Right atrium auricular region (tissue), 2 donors: Measurements from ENCODE around the gene ALDH1B1. TPM values are rescaled to one million over a fixed set of nuclear protein-coding genes. Genes with fewer than 3 reads are reported as not detected.
A peak's percentile ranks its signal among the peaks of the same experiment; 100 is the strongest.

Experiments used
- DNase-seq: peaks from one replicate; pipeline ENCODE4 v3.0.0-alpha.2; 2019; ENCODE audit warnings: low spot score
- H3K27ac ChIP-seq, 2 donors: fragments of 200-600 bp; sonication (generic); 1 replicate in 1 of 2; 2 replicates in 1 of 2; pipeline ENCODE4 v1.5.1; 2016 to 2019
- H3K27me3 ChIP-seq, 2 donors: fragments of 200-600 bp; sonication (generic); one replicate each; pipeline versions ENCODE4 v1.5.1 to v1.6.0; 2017 to 2019
- H3K36me3 ChIP-seq: fragments of 200-600 bp; sonication (generic); one replicate; pipeline ENCODE4 v1.5.1; 2016
- H3K4me1 ChIP-seq, 2 donors: fragments of 200-600 bp; sonication (generic); one replicate each; pipeline versions ENCODE4 v1.5.1 to v1.6.0; 2017 to 2019
- H3K4me3 ChIP-seq, 2 donors: fragments of 200-600 bp; sonication (generic); 1 replicate in 1 of 2; 2 replicates in 1 of 2; pipeline ENCODE4 v1.5.1; 2017 to 2019; ENCODE audit warnings: mild to moderate bottlenecking in 1 of 2, moderate library complexity in 1 of 2
- H3K9me3 ChIP-seq, 2 donors: fragments of 200-600 bp; sonication (generic); one replicate each; pipeline ENCODE4 v1.5.1; 2019
- total RNA-seq, 2 donors: library from RNA; depleted of rRNA; stranded (reverse); fragments of >200 nt; gene quantifications; one replicate each; pipeline ENCODE4 v1.1.0, GENCODE V29; 2016
- TF ChIP-seq, protein P1 (sequence below), 2 donors: fragments of 200-600 bp; sonication (generic); IDR thresholded peaks; one replicate each; pipeline ENCODE4 v1.5.1; 2019; ENCODE audit warnings: antibody characterized with exemption in 2 of 2

ALDH1B1 gene
- total RNA-seq, 2 donors from 2014 or later = 13.7 to 32.0 TPM

DNA sequence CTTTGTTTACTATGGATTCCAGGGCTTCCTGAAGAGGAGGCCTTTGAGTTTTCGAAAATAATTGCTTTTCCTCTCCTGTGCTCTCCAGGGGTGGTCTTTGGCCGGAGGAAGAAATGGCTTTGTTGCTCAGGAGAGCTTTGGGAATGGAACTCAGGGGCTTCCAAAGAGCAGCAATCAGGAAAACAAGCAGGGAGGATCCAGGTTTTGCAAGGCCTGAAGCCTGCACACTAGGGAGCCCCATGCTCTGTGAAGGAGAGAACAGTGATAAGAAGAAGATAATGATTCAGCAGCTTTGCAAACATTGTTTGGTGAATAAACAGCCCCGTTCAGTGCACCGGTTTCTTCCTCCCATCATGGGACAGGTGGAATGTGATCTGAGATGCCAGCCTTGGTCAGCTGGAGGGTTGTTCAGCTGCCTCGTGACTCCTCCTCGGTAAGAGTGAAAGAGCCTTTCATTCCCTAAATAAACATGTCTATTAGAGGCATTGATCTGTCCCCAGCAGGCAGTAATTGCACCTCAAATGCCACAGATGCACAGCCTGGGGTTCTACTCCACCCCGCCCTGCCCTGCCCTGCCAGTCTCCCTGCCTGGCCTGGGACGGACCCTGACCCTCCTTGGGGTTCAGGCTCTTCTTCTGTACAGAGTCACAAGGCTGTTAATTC is 11.5 kb upstream of the ALDH1B1 start:
- DNase-seq = no peak
- TF ChIP-seq, protein P1, sequence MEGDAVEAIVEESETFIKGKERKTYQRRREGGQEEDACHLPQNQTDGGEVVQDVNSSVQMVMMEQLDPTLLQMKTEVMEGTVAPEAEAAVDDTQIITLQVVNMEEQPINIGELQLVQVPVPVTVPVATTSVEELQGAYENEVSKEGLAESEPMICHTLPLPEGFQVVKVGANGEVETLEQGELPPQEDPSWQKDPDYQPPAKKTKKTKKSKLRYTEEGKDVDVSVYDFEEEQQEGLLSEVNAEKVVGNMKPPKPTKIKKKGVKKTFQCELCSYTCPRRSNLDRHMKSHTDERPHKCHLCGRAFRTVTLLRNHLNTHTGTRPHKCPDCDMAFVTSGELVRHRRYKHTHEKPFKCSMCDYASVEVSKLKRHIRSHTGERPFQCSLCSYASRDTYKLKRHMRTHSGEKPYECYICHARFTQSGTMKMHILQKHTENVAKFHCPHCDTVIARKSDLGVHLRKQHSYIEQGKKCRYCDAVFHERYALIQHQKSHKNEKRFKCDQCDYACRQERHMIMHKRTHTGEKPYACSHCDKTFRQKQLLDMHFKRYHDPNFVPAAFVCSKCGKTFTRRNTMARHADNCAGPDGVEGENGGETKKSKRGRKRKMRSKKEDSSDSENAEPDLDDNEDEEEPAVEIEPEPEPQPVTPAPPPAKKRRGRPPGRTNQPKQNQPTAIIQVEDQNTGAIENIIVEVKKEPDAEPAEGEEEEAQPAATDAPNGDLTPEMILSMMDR (IDR thresholded peaks at IDR 0.05) = no peak
- Histone ChIP-seq H3K4me1 (peaks cover 0 to 5% of the 10 kb centered on the region in 2 donors), H3K36me3 (no peaks in the 10 kb centered on the region), H3K4me3 (no peak overlapping the region), H3K27me3 (no peaks in the 10 kb centered on the region), H3K9me3 (peaks cover 0 to 9% of the 10 kb centered on the region in 2 donors), H3K27ac (peak overlapping the region in 1 of 2 donors; percentile 0)

DNA sequence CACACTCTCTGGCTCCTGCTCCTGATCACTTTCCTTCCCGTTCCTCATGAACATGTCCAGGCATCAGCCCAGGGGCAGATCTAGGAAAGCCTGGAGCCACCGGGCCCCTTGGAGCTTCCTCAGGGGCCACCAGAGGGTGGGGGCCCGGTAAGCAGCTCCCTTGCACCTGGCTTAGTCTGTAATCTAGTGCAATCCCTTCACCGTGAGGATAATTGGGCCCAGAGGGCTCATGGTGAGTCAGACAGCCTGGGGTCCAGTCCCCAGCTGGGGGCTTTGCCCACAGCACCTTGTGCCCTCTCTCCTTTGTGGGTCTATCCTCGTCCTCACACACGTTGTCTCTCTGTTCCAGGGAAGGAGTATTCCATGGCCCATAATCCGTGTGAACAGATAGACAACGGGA is 10.4 kb upstream of the ALDH1B1 start:
- Histone ChIP-seq H3K9me3 (peaks cover 0 to 9% of the 10 kb centered on the region in 2 donors), H3K4me1 (peaks cover 0 to 5% of the 10 kb centered on the region in 2 donors), H3K4me3 (no peak overlapping the region), H3K27ac (peak overlapping the region in 1 of 2 donors; percentile 56), H3K27me3 (no peaks in the 10 kb centered on the region), H3K36me3 (no peaks in the 10 kb centered on the region)
- TF ChIP-seq, protein P1 (IDR thresholded peaks at IDR 0.05) = no peak
- DNase-seq = no peak

DNA sequence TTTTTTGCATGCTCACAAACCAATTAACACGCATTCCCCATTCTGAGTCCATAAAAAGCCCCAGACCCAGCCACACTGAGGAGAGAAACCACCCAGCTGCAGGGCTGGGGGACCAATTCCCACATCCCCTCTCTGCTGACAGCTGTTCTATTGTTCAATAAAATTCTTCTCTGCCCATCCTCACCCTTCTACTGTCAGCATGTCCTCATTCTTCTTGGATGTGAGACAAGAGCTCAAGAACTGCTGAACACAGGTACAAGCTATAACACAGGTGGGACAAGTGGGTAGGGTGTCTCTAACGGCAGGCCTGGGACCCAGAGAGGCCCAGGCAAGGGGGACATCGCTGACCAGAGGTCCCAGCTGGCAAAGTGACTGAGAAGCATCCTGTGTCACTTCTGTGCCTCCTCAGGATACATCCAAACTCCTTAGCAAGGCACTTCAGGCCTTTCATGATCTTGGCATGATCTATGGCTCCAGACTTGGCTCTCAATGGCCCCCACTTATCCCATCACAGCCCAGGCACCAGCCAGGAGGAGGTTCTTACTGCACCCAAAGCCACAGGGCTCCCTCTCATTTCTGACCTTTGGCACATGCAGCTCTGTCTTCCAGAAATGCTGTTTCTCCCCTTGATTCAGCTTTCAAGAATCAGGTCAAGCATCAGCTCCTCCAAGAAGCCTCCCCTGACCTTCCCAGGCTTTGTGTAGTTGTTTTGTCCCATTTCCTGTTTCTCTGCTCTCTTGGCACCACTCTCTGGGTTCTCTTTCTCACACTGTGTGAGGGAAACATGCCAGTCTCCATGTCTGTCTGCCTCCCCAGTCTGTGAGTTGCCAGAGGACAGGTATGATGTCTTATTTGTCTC is 7.3 kb upstream of the ALDH1B1 start:
- Histone ChIP-seq H3K36me3 (no peaks in the 10 kb centered on the region), H3K27ac (no peak overlapping the region)
- no peak for DNase-seq

DNA sequence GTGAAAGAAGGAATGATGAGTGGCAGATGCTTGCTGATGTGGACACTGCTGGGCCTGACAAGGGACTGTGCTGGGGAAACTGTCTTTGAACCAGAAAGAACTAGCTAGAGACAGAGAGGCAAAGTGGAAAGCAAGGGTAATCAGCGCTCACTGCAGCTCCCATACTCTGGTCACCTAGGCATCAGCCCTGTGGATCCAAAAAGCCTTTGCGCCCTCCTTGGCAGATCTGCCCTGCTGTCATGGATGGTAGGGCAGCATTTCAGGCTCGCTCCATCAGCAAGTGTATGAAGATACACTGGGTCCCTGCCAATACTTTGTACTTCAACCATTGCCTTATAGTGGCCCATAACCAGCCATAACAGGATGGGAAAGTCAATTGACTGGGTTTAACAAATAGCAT is 6.6 kb upstream of the ALDH1B1 start:
- peaks cover 0 to 9% of the 10 kb centered on the region in 2 donors for H3K4me1 ChIP-seq
- H3K36me3 ChIP-seq = no peaks in the 10 kb centered on the region
- H3K4me3 ChIP-seq = no peak overlapping the region
- H3K27ac ChIP-seq = no peak overlapping the region
- peaks cover 0 to 9% of the 10 kb centered on the region in 2 donors for H3K9me3 ChIP-seq
- TF ChIP-seq, protein P1 (IDR thresholded peaks at IDR 0.05) = no peak
- H3K27me3 ChIP-seq = no peaks in the 10 kb centered on the region
- no peak for DNase-seq

More for the DNA sequence above, 7.3 kb upstream of the ALDH1B1 start:
- H3K27me3 ChIP-seq = no peaks in the 10 kb centered on the region
- peaks cover 0 to 9% of the 10 kb centered on the region in 2 donors for H3K9me3 ChIP-seq
- no peak overlapping the region for H3K4me3 ChIP-seq
- peaks cover 0 to 12% of the 10 kb centered on the region in 2 donors for H3K4me1 ChIP-seq
- TF ChIP-seq, protein P1 (IDR thresholded peaks at IDR 0.05) = no peak

DNA sequence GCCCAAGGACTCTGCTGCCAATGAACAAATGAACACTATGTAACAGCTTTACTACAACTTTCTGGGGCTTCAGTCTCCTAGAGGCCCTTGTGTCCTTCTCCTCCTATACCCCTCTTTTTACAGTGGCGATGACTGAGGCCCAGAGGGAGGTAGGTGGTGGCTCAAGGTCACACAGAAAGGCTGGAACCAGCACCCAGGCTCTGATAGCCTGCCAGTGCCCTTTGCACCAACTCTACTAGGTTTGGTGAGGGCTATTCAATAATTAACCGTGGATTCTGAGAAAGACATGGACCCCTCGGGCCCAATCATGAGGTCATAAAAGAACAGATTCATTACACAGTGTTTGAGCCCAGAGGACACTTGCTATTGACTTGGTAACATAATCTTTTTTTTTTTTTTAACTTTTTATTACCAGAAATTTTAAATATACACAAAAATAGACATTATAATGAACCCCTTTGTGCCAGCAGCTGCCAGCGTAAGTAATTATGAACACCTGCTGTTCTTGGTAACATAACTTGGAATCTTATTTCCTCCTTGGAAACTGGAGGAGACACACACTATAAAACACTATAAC is 6.1 kb upstream of the ALDH1B1 start:
- Histone ChIP-seq H3K27ac (no peak overlapping the region), H3K9me3 (peaks cover 0 to 9% of the 10 kb centered on the region in 2 donors), H3K4me3 (no peak overlapping the region), H3K4me1 (peaks cover 0 to 7% of the 10 kb centered on the region in 2 donors), H3K27me3 (no peaks in the 10 kb centered on the region), H3K36me3 (no peaks in the 10 kb centered on the region)
- TF ChIP-seq, protein P1 (IDR thresholded peaks at IDR 0.05) = no peak
- no peak for DNase-seq
